Left hindlimb (tissue), 1 donor: Measurements from ENCODE around the gene PSMC3IP.
A peak's percentile ranks its signal among the peaks of the same experiment; 100 is the strongest.
"Not testable (repeated sequence)": the region's sequence is repeated elsewhere in the genome, so short reads cannot be mapped to it uniquely, and the experiment has no call there.

Experiments used
- DNase-seq: peaks from one replicate; pipeline ENCODE4 v3.0.0-alpha.2; 2018

Gene PSMC3IP

DNA sequence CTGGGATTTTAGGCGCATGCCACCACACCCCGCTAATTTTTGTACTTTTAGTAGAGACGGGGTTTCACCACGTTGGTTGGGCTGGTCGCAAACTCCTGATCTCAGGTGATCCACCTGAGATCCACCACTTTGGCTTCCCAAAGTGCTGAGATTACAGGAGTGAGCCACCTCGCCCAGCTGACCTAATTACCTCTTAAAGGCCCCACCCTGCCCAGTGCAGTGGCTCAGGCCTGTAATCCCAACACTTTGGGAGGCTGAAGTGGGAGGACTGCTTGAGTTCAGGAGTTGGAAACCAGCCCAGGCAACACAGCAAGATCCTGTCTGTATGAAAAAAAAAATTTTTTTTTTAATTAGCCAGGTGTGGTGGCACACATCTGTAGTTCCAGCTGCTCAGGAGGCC lies 18.5 kb downstream of the PSMC3IP start:
- DNase-seq = no peak

DNA sequence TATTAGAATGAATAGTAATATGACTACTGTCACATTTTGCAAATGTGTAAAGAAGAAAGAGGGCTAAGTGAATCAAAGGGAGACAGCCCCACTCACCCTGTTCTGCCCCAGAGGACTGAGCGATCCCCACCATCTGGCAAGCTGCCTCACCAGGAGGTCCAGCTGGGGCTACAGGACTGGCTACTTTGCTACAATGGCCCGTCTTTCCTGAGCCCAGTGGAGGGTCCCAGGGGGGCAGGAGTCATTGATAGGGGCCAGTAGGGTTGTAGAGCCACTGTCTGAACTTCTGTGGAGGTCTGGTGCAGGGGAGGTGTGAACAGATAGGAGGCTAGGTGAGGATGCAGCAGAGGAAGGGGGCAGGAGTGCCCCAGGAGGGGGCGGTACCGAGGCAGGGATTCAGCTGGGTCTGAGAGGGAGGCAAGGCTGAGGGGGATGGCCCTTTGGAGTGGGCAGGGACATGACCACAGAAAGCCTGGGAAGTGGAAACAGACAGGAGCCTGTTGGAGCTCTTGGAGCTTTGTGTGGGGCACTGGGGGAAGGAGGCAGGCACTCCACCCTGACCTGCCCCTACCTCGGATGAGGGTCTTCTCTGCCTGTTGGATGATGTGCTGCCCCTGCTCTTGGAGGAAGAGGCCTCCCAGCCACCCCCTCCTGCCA lies 21.4 kb downstream of the PSMC3IP start:
- DNase-seq = not testable (repeated sequence)

DNA sequence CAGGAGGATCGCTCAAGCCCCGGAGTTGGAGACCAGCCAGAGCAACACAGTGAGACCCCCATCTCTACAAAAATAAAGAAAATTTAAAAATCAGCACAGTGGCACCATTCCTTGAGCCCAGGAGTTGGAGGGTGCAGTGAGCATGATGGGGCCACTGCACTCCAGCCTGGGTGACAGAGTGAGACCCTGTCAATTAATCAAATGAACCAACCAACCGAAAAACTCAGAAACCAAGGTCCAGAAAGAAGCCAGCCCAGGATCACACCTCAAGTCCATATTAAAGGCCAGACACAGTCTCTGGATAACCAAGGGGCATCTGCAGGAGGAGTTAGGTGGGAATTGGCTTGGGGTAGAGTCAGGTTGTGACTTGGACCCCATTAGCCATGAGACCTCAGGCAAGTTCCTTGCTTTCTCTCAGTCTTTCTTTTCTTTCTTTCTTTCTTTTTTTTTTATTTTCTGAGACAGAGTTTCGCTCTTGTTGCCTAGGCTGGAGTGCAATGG lies 22.4 kb downstream of the PSMC3IP start:
- DNase-seq = no peak

DNA sequence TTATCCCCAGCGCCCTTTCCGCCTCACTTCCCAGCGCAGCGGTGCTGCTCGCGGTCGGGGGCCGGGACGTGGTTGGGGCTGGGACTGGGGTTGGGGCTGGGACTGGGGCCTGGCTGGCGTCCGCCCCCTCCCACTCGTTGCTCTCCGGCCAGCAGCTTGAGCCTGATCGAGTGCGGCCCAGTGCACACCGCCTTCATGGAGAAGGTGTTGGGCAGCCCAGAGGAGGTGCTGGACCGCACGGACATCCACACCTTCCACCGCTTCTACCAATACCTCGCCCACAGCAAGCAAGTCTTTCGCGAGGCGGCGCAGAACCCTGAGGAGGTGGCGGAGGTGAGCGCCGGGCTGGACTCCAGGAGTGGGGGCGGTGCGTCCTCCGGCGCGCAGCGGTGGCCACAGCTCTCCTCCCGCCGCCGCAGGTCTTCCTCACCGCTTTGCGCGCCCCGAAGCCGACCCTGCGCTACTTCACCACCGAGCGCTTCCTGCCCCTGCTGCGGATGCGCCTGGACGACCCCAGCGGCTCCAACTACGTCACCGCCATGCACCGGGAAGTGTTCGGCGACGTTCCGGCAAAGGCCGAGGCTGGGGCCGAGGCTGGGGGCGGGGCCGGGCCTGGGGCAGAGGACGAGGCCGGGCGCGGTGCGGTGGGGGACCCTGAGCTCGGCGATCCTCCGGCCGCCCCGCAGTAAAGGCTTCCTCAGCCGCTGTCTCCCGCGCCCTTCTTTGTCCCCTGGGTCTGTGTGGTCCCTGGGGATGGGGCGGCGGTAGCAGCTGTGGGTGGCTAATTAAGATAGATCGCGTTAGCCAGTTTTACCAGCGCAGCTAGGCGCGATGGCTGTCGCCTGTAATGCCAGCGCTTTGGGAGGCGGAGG lies 23.0 kb downstream of the PSMC3IP start:
- DNase-seq = peak; percentile 93

DNA sequence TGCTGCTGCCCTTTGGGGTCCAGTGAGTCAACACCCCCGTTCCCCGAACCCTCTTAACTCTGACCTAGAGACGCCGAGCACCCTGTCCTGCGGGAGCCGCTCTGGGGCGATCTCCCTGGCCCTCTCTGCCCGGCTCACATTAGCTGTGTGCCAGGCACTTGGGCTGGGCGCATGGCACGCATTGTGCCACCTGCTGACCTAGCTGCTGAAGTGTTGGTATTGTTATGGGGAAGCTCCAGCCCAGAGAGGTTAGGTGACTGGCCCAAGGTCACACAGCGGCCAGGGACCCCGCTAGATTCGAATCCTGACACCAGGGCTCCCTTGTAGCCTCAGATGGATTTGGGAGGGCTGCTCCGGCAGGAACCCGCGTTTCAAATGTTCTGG lies 23.7 kb downstream of the PSMC3IP start:
- no peak for DNase-seq

DNA sequence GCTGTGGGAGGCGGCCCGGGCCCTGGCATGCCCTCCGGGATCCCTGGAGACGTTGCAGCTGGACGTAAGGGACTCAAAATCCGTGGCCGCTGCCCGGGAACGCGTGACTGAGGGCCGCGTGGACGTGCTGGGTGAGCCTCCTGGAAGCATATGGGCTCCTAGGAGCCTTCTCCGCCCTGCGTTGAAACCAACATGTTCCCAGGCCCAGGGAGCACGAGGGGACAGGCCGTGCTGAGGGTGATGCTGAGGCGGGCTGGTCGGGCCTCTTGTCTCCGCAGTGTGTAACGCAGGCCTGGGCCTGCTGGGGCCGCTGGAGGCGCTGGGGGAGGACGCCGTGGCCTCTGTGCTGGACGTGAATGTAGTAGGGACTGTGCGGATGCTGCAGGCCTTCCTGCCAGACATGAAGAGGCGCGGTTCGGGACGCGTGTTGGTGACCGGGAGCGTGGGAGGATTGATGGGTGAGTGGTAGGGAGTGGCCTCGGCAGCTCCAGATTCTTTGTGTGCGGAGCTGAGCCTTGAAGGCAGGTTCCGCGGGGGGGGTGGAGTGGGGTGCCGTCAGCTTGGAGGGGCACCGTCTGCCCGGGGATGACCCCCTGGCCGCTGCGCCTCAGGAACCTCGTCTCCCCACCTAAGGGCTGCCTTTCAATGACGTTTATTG lies 24.2 kb downstream of the PSMC3IP start:
- DNase-seq = no peak

DNA sequence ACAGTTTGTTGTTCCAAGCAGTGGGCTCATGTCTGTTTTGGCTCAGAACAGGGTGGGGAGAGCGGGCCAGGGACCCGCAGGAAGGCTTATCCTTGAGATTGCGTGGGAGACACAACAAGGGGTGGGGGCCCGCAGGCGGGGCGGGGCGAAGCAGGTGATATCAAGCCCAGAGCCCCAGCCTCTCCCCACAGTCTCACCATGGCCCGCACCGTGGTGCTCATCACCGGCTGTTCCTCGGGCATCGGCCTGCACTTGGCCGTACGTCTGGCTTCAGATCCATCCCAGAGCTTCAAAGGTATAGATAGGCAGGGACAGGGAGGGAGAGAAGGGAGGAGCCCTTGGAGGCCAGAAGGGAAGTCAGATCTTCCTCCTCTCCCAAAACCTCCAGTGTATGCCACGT lies 24.8 kb downstream of the PSMC3IP start, which contains the start of gene HSD17B1:
Gene HSD17B1, plus strand, starts transcription at position 188 of the 400 bp plus-strand sequence. Its CDS starts 11 bp downstream, at position 199.
- not testable (repeated sequence) for DNase-seq

DNA sequence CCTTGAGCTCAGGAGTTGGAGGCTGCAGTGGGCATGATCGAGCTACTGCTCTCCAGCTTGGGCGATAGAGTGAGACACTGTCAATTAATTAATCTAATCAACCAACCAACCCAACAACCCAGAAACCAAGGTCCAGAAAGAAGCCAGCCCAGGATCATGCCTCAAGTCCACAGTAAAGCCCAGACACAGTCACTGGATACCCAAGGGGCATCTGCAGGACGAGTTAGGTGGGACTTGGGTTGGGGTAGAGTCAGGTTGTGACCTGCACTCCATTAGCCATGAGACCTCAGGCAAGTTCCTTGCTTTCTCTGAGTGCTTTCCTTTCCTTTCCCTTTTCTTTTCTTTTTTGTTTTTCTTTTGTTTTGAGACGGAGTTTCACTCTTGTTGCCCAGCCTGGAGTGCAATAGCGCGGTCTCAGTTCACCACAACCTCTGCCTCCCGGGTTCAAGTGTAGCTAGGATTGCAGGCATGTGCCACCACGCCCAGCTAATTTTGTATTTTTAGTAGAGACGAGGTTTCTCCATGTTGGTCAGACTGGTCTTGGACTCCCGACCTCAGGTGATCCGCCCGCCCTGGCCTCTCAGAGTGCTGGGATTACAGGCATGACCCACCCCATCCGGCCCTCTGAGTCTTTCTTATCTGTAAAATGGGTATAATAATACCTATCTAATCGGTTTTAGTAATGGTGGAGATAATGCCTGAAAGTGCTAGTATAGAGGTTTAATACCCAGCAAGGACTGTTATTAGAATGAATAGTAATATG lies 28.4 kb downstream of the PSMC3IP start:
- DNase-seq = no peak

DNA sequence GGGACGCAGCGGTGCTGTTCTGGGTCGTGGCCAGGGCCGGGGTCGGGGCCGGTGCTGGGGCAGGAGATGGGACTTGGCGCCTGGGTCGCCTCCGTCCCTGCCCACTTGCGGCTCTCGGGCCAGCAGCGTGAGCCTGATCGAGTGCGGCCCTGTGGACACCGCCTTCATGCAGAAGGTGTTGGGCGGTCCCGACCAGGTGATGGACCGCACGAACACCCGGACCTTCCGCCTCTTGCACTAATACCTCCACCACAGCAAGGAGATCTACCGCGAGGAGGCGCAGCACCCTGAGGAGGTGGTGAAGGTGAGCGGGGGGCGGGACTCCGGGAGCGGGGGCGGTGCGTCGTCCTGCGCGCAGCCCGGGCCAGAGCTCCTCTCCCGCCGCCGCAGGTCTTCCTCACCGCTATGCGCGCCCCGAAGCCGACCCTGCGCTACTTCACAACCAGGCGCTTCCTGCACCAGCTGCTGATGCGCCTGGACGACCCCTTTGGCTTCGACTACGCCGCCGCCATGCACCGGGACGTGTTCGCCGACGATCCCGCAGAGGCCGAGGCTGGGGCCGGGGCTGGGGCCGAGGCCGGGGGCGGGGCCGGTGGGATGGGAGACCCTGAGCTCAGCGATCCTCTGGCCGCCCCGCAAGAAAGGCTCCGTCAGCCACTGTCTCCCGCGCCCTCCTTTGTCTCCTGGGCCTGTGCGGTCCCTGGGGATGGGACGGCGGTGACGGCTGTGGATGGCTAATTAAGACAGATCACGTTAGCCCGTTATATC lies 29.3 kb downstream of the PSMC3IP start:
- DNase-seq = peak; percentile 71

DNA sequence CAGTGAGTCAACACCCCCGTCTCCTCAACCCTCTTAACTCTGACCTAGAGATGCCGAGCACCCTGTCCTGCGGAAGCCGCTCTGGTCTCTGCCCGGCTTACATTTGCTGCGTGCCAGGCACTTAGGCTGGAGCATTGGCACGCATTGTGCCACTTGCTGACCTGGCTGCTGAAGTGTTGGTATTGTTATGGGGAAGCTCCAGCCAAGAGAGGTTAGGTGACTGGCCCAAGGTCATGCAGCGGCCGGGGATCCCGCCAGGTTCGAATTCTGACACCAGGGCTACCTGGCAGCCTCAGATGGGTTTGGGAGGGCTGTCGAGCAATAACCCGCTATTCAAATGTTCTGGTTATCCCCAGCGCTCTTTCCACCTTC lies 29.8 kb downstream of the PSMC3IP start:
- no peak for DNase-seq

DNA sequence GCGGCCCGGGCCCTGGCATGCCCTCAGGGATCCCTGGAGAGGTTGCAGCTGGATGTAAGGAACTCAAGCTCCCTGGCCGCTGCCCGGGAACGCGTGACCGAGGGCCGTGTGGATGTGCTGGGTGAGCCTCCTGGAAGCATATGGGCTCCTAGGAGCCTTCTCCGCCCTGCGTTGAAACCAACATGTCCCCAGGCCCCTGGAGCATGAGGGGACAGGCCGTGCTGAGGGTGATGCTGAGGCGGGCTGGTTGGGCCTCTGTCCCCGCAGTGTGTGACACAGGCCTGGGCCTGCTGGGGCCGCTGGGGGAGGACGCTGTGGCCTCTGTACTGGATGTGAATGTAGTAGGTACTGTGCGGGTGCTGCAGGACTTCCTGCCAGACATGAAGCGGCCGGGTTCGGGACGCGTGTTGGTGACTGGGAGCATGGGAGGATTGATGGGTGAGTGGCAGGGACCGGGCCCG lies 30.5 kb downstream of the PSMC3IP start:
- DNase-seq = no peak

DNA sequence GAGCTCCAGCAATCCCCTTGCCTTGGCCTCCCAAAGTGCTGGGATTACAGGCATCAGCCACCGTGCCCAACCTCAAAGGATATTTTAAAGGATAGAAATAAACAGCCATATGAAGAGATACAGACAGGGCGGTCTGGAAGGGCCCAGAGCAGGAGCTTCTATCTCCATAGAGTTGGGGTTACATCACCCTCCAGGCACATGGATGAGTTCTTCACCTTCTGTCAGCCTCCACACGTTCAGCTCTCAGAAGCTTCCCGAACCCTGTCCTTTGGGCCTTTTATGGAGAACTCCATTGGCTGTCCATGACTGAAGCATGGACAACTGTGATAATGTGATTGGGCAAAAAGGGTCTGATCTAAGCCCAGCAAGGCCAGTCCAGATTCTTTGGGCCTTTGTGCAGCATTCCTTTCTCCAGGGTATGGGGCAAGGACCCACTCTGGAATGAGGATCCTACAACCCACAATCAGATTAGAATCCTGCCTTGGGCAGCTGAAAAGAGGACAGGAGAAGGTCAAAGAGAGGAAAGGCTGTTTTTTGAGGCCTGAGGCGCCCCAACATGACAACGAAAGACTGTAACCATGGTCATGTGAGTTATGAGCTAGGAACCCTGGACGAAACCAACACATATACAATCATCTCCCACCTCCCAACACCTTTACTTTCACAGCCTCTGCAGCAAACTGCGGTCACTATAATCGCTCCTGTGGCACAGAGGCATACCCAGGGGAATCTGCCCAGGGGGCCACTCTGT lies 31.6 kb downstream of the PSMC3IP start:
- not testable (repeated sequence) for DNase-seq

DNA sequence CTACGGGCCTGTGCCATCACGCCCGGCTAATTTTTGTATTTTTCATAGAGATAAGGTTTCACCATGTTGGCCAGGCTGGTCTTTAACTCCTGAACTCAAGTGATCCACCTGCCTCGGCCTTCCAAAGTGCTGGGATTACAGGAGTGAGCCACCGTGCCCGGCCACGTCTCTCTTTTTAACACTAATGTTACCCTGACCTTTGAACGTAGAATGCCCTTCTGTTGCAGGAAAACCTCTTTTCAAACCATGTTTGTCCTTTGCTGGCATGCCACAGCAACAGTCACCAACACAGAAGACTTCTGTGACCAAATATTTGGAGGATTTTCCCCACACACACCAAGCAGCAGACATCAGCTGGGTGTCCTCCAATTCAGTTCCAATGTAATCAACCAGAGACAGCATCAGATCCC lies 32.6 kb downstream of the PSMC3IP start:
- DNase-seq = no peak

DNA sequence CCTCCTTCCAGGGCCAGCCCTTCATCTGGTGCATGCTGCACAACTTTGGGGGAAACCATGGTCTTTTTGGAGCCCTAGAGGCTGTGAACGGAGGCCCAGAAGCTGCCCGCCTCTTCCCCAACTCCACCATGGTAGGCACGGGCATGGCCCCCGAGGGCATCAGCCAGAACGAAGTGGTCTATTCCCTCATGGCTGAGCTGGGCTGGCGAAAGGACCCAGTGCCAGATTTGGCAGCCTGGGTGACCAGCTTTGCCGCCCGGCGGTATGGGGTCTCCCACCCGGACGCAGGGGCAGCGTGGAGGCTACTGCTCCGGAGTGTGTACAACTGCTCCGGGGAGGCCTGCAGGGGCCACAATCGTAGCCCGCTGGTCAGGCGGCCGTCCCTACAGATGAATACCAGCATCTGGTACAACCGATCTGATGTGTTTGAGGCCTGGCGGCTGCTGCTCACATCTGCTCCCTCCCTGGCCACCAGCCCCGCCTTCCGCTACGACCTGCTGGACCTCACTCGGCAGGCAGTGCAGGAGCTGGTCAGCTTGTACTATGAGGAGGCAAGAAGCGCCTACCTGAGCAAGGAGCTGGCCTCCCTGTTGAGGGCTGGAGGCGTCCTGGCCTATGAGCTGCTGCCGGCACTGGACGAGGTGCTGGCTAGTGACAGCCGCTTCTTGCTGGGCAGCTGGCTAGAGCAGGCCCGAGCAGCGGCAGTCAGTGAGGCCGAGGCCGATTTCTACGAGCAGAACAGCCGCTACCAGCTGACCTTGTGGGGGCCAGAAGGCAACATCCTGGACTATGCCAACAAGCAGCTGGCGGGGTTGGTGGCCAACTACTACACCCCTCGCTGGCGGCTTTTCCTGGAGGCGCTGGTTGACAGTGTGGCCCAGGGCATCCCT lies 34.1 kb downstream of the PSMC3IP start:
- DNase-seq = peak; percentile 50

DNA sequence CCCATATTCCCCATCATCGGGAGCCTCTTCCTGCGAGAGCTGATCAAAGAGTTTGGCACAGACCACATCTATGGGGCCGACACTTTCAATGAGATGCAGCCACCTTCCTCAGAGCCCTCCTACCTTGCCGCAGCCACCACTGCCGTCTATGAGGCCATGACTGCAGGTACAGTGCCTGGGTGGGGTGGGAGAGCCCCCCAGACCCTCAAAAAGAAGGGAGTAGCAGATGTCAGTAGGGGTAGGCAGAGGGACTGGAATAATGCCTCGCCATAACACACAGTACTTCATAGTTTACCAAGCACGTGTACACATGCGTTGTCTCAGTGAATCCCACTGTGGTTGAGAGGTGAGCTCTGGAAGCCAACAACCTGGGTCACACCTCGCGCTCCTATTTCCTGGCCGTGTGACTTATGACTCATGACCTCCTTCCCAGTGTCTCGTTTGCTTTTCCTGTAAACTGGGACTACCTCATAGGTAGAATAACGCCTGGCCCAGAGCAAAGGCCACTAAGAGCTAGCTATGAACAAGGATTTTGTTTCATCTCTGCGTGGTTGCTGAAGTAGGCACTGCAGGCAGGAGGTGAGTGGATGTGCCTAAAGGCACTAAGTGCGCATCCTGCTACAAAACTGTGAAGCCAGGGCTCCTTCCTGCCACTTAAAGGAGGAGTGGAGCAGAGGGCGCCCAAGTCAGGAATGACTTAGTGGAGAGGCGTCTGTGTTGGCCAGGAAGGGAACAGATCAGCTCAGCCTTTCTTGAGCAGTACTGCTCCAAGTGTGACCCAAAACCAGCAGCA lies 36.3 kb downstream of the PSMC3IP start:
- no peak for DNase-seq

DNA sequence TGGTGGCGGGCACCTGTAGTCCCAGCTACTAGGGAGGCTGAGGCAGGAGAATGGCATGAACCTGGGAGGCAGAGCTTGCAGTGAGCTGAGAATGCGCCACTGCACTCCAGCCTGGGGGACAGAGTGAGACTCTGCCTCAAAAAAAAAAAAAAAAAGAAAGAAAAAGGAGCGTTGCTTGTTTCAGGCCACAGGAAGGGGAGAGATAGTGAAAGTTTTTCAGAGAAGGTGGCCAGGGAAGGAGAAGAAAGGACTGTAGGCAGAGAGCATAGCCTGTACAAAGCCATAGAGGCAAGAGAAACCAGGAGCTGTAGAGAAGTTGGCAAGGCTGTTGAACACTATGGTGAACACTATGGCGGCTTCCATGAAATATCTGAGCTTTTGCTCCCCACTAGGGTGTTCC lies 37.0 kb downstream of the PSMC3IP start:
- not testable (repeated sequence) for DNase-seq

DNA sequence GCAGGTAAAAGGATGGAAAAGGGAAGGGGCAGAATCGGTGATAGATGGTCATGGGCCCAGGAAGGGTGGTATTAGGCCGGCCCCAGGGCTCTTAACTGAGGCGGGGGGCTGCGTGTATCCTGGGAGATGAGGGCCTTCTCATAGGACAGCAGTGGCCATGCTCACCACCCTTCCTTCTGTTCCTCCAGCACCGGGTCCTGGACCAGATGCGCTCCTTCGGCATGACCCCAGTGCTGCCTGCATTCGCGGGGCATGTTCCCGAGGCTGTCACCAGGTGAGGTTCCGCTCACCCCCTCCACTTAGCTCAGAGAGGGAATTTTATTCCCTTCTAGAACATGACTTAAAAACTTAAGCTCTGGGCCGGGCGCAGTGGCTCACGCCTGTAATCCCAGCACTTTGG lies 39.0 kb downstream of the PSMC3IP start:
- no peak for DNase-seq

DNA sequence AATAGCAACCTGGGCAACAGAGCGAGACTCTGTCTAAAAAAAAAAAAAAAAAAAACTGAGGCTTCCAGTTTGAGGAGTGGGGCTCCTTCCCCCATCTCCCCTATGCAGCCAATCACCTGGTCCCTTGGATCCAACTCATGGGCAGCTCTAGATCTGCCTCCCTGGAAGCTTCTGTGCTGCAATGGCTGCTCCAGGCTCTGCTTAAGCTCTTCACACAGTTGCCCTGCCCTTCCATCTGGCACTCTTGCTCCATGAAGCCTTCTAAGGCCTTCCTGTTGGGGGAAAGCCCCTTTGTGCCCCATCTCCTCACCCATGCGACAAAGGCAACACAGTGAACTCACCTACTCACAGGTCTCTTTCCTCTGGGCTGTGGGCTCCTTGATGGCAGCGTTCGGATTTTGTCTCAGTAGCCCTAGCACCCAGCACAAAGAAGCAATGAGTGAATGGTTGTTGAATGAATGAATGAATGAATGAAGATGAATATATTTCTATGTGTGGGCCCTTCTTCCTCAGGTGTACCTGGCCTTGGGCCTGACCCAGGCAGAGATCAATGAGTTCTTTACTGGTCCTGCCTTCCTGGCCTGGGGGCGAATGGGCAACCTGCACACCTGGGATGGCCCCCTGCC lies 39.6 kb downstream of the PSMC3IP start:
- DNase-seq = no peak
